ENCODE data around the gene PLCB1. TPM values are rescaled to one million over a fixed set of nuclear protein-coding genes. Genes with fewer than 3 reads are reported as not detected.
"Not testable (repeated sequence)": the region's sequence is repeated elsewhere in the genome, so short reads cannot be mapped to it uniquely, and the experiment has no call there.

PLCB1 gene
- total RNA-seq, 3 donors from 2014 or later, result 7.2 to 50.7 (median 8.8) TPM

GRCh38 chr20:8635837-8636236 is 503.8 kb downstream of the PLCB1 start:
- Histone ChIP-seq H3K36me3 (ENCODE audit: low read depth) (no peaks in the 10 kb centered on the region), H3K4me3 (no peak overlapping the region), H3K4me1 (ENCODE audit: low read depth) (no peaks in the 10 kb centered on the region), H3K9me3 (no peaks in the 10 kb centered on the region)
- ATAC-seq (no peak), DNase-seq (no peak)
- TF ChIP-seq CTCF (IDR thresholded peaks at IDR 0.05), result no peak
- intact Hi-C loops (cut with DNase I, micrococcal nuclease), result no loop called here

- no peak for DNase-seq
- H3K4me1 ChIP-seq (ENCODE audit: low read depth), result no peaks in the 10 kb centered on the region
These were observed 507.2 kb downstream of the PLCB1 start for GRCh38 chr20:8639112-8639778.

GRCh38 chr20:8640461-8640860 is 508.4 kb downstream of the PLCB1 start:
- TF ChIP-seq CTCF (IDR thresholded peaks at IDR 0.05), result no peak
- Histone ChIP-seq H3K36me3 (ENCODE audit: low read depth) (no peaks in the 10 kb centered on the region), H3K9me3 (no peaks in the 10 kb centered on the region), H3K4me3 (no peak overlapping the region), H3K4me1 (ENCODE audit: low read depth) (no peaks in the 10 kb centered on the region)
- DNase-seq (no peak), ATAC-seq (no peak)
- intact Hi-C loops (cut with DNase I, micrococcal nuclease), result no loop called here

More at GRCh38 chr20:8639112-8639778, 507.2 kb downstream of the PLCB1 start:
- no peaks in the 10 kb centered on the region for H3K9me3 ChIP-seq
- H3K4me3 ChIP-seq, result no peak overlapping the region
- intact Hi-C loops (cut with DNase I, micrococcal nuclease), result no loop called here
- no peaks in the 10 kb centered on the region for H3K36me3 ChIP-seq (ENCODE audit: low read depth)
- no peak for ATAC-seq
- no peak for TF ChIP-seq CTCF (IDR thresholded peaks at IDR 0.05)

DNA sequence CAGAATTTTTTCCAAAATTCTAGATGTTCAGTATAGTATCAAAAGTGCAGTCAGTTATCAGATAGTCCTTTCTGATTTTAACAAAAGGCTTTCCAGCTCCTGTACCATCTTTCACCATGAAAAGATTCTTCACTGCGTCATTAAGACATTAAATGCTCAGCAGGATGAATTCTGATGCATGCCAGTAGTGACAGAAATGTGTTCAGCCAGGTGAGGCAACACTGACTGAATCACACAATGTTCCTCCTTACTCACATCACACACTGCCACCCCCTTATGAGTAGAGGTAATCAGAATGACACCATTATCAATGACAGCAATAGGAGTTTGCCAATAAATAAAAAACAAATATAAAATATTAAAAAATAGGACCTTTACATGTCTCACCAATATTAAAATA is 510.2 kb downstream of the PLCB1 start:
- intact Hi-C loops (cut with DNase I, micrococcal nuclease), result no loop called here
- no peak for ATAC-seq
- H3K4me3 ChIP-seq, result no peak overlapping the region
- H3K9me3 ChIP-seq, result no peaks in the 10 kb centered on the region
- no peak for TF ChIP-seq CTCF (IDR thresholded peaks at IDR 0.05)
- no peaks in the 10 kb centered on the region for H3K4me1 ChIP-seq (ENCODE audit: low read depth)
- no peak for DNase-seq
- H3K36me3 ChIP-seq (ENCODE audit: low read depth), result no peaks in the 10 kb centered on the region

DNA sequence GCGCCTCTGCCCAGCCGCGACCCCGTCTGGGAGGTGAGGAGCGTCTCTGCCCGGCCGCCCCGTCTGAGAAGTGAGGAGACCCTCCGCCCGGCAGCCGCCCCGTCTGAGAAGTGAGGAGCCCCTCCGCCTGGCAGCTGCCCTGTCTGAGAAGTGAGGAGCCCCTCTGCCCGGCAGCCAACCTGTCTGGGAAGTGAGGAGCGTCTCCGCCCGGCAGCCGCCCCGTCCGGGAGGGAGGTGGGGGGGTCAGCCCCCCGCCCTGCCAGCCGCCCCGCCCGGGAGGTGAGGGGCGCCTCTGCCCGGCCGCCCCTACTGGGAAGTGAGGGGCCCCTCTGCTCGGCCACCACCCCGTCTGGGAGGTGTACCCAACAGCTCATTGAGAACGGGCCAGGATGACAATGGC is 512.4 kb downstream of the PLCB1 start:
- H3K4me3 ChIP-seq; H3K9me3 ChIP-seq; intact Hi-C loops (cut with DNase I, micrococcal nuclease); ATAC-seq; H3K36me3 ChIP-seq (ENCODE audit: low read depth); DNase-seq; H3K4me1 ChIP-seq (ENCODE audit: low read depth): not testable (repeated sequence)

- intact Hi-C loops (cut with DNase I, micrococcal nuclease), result no loop called here
- H3K4me1 ChIP-seq (ENCODE audit: low read depth), result no peaks in the 10 kb centered on the region
- no peaks in the 10 kb centered on the region for H3K36me3 ChIP-seq (ENCODE audit: low read depth)
- DNase-seq, result no peak
- H3K4me3 ChIP-seq, result no peak overlapping the region
- ATAC-seq, result no peak
- H3K9me3 ChIP-seq, result no peaks in the 10 kb centered on the region
- no peak for TF ChIP-seq CTCF (IDR thresholded peaks at IDR 0.05)
These were observed 513.3 kb downstream of the PLCB1 start for GRCh38 chr20:8645326-8645725.

Measured in mucosa of descending colon (tissue), 3 donors.